ENCODE measurements around the gene RNF157. TPM values are rescaled to one million over a fixed set of nuclear protein-coding genes. Genes with fewer than 3 reads are reported as not detected.

Gene RNF157
- total RNA-seq, result 10 to 100 TPM in 7 of 8 experiments, 1 to 10 TPM in 1; 1.7 to 36.9 (median 25.6) TPM

GRCh38 chr17:76240461-76241203, at the start of gene RNF157:
Gene RNF157, minus strand, starts transcription at chr17:76240493. Its CDS starts 253 bp downstream, at chr17:76240240.
- ATAC-seq (replicated peaks in 6 of 8), result peak; percentile 85 to 95 (median 92)
- 0% methylated on average over 1 to 15 of the region's 102 CpGs; no CpG with 5 or more reads in 5 of the 10 experiments for WGBS, 10 experiments
- in situ Hi-C loops (cut with MboI; ENCODE audit: low pct_unique_long_range_greater_than_20kb in 2 of 9, low sequenced_read_pairs in 9 of 9, unreplicated experiment in 9 of 9), result no loop called here
- H3K4me1 ChIP-seq (replicated peaks in 1 of 2), result peaks cover 8 to 9% of the 10 kb centered on the region in 2 donors
- H3K27ac ChIP-seq, result peak within 1 kb of the TSS; percentile 18 to 60
- H3K4me3 ChIP-seq, result peak within 1 kb of the TSS; percentile 45 to 71 (median 48)

DNA sequence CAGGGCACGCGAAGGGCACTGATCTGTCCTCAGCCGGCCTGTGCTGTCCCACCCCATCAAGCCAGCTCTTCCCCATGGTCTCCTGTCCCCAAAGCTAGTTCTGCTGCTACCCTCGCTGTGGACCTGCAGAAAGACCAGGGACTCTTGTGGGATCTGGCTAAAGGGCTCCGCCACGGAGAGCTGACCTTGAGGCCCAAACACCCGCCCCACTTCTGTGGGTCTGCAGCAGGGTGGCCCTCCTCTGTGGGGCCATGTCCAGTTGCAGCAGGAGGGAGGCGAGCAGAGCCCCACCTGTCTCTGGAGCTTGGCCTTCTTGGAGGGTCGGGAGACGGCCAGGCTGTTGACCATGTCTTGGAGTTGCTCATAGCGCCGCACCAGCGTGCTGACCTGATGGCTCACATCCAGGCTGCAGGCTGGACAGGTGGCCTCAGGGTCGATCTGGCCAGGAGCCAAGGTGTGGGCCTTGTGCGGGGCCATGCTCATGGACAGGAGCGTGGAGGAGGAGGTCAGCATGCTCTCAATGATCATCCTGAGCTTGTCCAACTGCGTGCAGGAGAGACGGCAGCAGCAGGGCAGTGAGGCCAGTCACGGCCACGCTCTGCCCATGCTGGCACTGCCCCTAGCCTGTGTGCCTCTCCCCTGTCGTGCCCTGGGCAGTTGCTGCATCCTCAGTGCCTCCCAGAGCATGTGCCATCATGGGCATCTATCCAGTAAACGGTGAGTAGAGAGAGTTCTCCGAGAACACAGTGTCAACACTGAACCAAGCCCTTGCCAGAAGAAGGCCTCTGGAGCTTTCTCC, 41.5 kb upstream of the RNF157 start:
- in situ Hi-C loops (cut with MboI; ENCODE audit: low pct_unique_long_range_greater_than_20kb in 2 of 9, low sequenced_read_pairs in 9 of 9, unreplicated experiment in 9 of 9), result loop anchor here in 7 of 9 experiments (25.0 kb wide), 3 partner anchors 169 to 369 kb away; partner anchors contain the start of genes EXOC7 (in 7 of the 7), CDK3 (in 4 of the 7) and MRPL38 (in 1 of the 7)
- peak in 1 of 8 experiments; percentile 8 for ATAC-seq (replicated peaks in 6 of 8)
- Histone ChIP-seq H3K4me1 (replicated peaks in 1 of 2) (no peaks in the 10 kb centered on the region), H3K4me3 (no peak overlapping the region), H3K27ac (no peak overlapping the region)
- 48 to 100% (median 90%) methylated on average over 1 to 14 of the region's 23 CpGs; no CpG with 5 or more reads in 2 of the 10 experiments for WGBS, 10 experiments

DNA sequence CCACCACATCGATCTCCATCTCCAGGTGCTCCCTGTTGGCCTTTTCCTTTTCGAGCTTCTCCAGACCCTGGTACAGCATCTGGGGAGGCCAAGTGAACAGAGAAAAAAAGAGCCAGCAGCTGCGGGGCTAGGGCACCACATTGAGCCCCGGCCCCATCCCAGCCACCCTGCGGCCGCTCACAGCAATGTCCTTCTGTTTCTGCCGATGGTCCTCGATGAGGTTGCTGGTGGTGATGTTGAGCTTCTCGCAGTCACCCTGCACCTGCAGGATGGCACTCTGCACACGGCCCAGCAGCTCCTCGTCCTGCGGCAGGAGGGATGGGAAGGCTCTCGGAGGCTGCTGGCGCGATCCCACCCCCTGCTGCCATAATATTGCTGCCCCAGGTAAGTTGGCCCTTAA, 40.4 kb upstream of the RNF157 start:
- 73 to 90% methylated on average over 4 to 6 of the region's 15 CpGs; no CpG with 5 or more reads in 8 of the 10 experiments for WGBS, 10 experiments
- ATAC-seq (replicated peaks in 6 of 8), result no peak
- in situ Hi-C loops (cut with MboI; ENCODE audit: low pct_unique_long_range_greater_than_20kb in 2 of 9, low sequenced_read_pairs in 9 of 9, unreplicated experiment in 9 of 9), result loop anchor here in 7 of 9 experiments (25.0 kb wide), 3 partner anchors 168 to 368 kb away; partner anchors contain the start of genes EXOC7 (in 7 of the 7), CDK3 (in 4 of the 7) and MRPL38 (in 1 of the 7)

DNA sequence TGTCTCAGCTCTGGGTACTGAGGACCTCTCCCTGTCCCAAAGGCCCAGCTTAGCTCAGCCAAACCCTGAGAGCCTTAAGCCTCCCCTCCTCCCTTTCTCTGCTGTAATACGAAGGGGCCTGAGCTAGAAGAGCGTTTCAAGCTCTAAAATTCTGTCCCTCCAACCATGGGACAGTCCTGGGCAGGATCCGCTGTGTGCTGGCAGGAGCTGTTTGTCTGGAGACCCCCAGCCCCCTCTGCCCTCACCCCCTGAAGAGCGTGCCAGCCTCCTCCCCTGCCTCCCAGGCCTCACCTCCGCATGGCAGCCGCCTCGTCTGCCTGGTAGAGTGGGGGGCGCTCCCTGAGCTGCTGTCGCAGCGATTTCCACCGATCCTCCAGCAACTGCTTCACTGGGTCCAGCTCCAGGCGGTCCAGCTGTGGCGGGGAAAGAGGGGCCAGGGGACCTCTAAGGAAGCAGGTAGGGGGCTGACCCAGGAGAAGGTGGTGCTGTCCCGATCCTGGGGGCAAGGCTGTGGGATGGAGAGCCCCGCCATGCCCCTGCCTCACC, 39.5 kb upstream of the RNF157 start:
- in situ Hi-C loops (cut with MboI; ENCODE audit: low pct_unique_long_range_greater_than_20kb in 2 of 9, low sequenced_read_pairs in 9 of 9, unreplicated experiment in 9 of 9), result loop anchor here in 8 of 9 experiments (5.0 to 25.0 kb wide), 4 partner anchors 153 to 368 kb away; partner anchors contain the start of genes EXOC7 (in 7 of the 8), CDK3 (in 4 of the 8) and MRPL38 (in 1 of the 8)
- 100% methylated on average over 1 of the region's 15 CpGs; no CpG with 5 or more reads in 9 of the 10 experiments for WGBS, 10 experiments
- ATAC-seq (replicated peaks in 6 of 8), result peak in 2 of 8 experiments; percentile 3 to 4
- H3K4me1 ChIP-seq (replicated peaks in 1 of 2), result no peaks in the 10 kb centered on the region
- H3K4me3 ChIP-seq, result no peak overlapping the region
- H3K27ac ChIP-seq, result no peak overlapping the region

More for the DNA sequence above, 40.4 kb upstream of the RNF157 start:
- H3K27ac ChIP-seq, result no peak overlapping the region
- H3K4me3 ChIP-seq, result no peak overlapping the region
- H3K4me1 ChIP-seq (replicated peaks in 1 of 2), result no peaks in the 10 kb centered on the region

- WGBS, 10 experiments, result 0 to 93% (median 33%) methylated on average over 1 to 7 of the region's 28 CpGs; no CpG with 5 or more reads in 5 of the 10 experiments
- Histone ChIP-seq H3K4me1 (replicated peaks in 1 of 2) (no peaks in the 10 kb centered on the region), H3K4me3 (no peak overlapping the region), H3K27ac (no peak overlapping the region)
- in situ Hi-C loops (cut with MboI; ENCODE audit: low pct_unique_long_range_greater_than_20kb in 2 of 9, low sequenced_read_pairs in 9 of 9, unreplicated experiment in 9 of 9), result loop anchor here in 8 of 9 experiments (5.0 to 25.0 kb wide), 4 partner anchors 152 to 367 kb away; partner anchors contain the start of genes EXOC7 (in 7 of the 8), CDK3 (in 4 of the 8) and MRPL38 (in 1 of the 8)
- peak; percentile 76 to 96 (median 92) for ATAC-seq (replicated peaks in 6 of 8)
Observed at GRCh38 chr17:76278952-76279741, 38.9 kb upstream of the RNF157 start.

GRCh38 chr17:76278268-76278908, 38.1 kb upstream of the RNF157 start:
- ATAC-seq (replicated peaks in 6 of 8), result no peak
- in situ Hi-C loops (cut with MboI; ENCODE audit: low pct_unique_long_range_greater_than_20kb in 2 of 9, low sequenced_read_pairs in 9 of 9, unreplicated experiment in 9 of 9), result loop anchor here in 8 of 9 experiments (5.0 to 25.0 kb wide), 4 partner anchors 151 to 366 kb away; partner anchors contain the start of genes EXOC7 (in 7 of the 8), CDK3 (in 4 of the 8) and MRPL38 (in 1 of the 8)
- WGBS, 10 experiments, result 40 to 94% (median 92%) methylated on average over 1 to 4 of the region's 19 CpGs; no CpG with 5 or more reads in 6 of the 10 experiments

DNA sequence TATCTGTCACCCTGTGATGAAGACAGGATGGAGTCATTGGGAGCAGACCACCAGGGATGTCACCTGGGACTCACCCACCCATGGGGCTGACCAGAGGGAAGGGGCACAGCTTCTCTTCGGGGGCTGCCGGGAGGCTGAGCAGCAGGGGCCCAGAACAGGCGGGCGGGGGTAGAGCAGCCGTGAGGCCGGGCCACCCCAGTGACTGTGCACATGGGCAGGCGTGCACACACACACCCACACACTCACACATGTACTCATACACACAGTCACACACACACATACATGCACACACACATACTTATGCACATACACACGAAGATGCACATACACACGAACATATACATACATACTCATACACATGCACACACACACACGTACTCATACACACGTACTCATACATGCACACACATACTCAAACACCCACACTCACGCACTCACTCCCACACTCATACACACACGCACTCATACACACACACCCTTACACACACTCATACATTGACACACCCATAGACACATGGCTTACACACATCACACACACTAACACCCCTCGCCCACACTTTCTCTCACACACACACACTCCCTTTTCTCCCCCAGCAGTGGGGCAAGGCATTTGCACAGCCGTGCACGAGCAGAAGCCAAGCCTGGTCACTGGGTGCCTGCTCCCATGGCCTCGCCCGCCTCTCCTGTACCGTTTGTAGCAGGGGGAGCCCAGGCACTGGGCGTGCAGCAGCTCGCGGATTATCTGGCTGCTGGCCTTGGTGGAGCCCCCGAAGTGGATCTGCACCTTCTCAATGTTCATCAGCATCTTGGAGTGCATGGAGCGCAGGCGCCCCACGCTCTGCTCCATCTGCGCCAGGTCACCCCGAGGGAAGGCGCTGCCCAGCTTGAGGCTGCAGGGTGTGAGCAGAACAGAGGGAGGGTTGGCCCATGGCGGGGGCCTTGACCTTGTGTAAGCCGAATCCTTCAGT, 37.3 kb upstream of the RNF157 start:
- H3K27ac ChIP-seq, result no peak overlapping the region
- in situ Hi-C loops (cut with MboI; ENCODE audit: low pct_unique_long_range_greater_than_20kb in 2 of 9, low sequenced_read_pairs in 9 of 9, unreplicated experiment in 9 of 9), result loop anchor here in 8 of 9 experiments (5.0 to 25.0 kb wide), 4 partner anchors 150 to 365 kb away; partner anchors contain the start of genes EXOC7 (in 7 of the 8), CDK3 (in 4 of the 8) and MRPL38 (in 1 of the 8)
- H3K4me1 ChIP-seq (replicated peaks in 1 of 2), result peaks cover 1% of the 10 kb centered on the region in 2 donors
- ATAC-seq (replicated peaks in 6 of 8), result no peak
- 53 to 100% (median 83%) methylated on average over 1 to 8 of the region's 31 CpGs for WGBS, 10 experiments
- no peak overlapping the region for H3K4me3 ChIP-seq

More at GRCh38 chr17:76278268-76278908, 38.1 kb upstream of the RNF157 start:
- Histone ChIP-seq H3K27ac (no peak overlapping the region), H3K4me1 (replicated peaks in 1 of 2) (no peaks in the 10 kb centered on the region), H3K4me3 (no peak overlapping the region)

- H3K27ac ChIP-seq, result no peak overlapping the region
- H3K4me1 ChIP-seq (replicated peaks in 1 of 2), result peaks cover 10 to 11% of the 10 kb centered on the region in 2 donors
- in situ Hi-C loops (cut with MboI; ENCODE audit: low pct_unique_long_range_greater_than_20kb in 2 of 9, low sequenced_read_pairs in 9 of 9, unreplicated experiment in 9 of 9), result loop anchor here in 8 of 9 experiments (5.0 to 25.0 kb wide), 4 partner anchors 149 to 364 kb away; partner anchors contain the start of genes EXOC7 (in 7 of the 8), CDK3 (in 4 of the 8) and MRPL38 (in 1 of the 8)
- ATAC-seq (replicated peaks in 6 of 8), result peak in 2 of 8 experiments; percentile 35 to 56
- WGBS, 10 experiments, result 10 to 100% (median 84%) methylated on average over 1 to 10 of the region's 19 CpGs; no CpG with 5 or more reads in 2 of the 10 experiments
- no peak overlapping the region for H3K4me3 ChIP-seq
Observed at GRCh38 chr17:76276461-76277299, 36.4 kb upstream of the RNF157 start.

GRCh38 chr17:76276069-76276431, 35.8 kb upstream of the RNF157 start:
- Histone ChIP-seq H3K4me1 (replicated peaks in 1 of 2) (peaks cover 13 to 16% of the 10 kb centered on the region in 2 donors), H3K4me3 (no peak overlapping the region), H3K27ac (no peak overlapping the region)
- 70 to 96% methylated on average over 2 to 4 of the region's 11 CpGs; no CpG with 5 or more reads in 8 of the 10 experiments for WGBS, 10 experiments
- in situ Hi-C loops (cut with MboI; ENCODE audit: low pct_unique_long_range_greater_than_20kb in 2 of 9, low sequenced_read_pairs in 9 of 9, unreplicated experiment in 9 of 9), result loop anchor here in 8 of 9 experiments (5.0 to 25.0 kb wide), 4 partner anchors 149 to 364 kb away; partner anchors contain the start of genes EXOC7 (in 7 of the 8), CDK3 (in 4 of the 8) and MRPL38 (in 1 of the 8)
- ATAC-seq (replicated peaks in 6 of 8), result no peak

Data from motor neuron (in vitro differentiated cells).